ENCODE data around the gene SLC12A8.

SLC12A8 gene

DNA sequence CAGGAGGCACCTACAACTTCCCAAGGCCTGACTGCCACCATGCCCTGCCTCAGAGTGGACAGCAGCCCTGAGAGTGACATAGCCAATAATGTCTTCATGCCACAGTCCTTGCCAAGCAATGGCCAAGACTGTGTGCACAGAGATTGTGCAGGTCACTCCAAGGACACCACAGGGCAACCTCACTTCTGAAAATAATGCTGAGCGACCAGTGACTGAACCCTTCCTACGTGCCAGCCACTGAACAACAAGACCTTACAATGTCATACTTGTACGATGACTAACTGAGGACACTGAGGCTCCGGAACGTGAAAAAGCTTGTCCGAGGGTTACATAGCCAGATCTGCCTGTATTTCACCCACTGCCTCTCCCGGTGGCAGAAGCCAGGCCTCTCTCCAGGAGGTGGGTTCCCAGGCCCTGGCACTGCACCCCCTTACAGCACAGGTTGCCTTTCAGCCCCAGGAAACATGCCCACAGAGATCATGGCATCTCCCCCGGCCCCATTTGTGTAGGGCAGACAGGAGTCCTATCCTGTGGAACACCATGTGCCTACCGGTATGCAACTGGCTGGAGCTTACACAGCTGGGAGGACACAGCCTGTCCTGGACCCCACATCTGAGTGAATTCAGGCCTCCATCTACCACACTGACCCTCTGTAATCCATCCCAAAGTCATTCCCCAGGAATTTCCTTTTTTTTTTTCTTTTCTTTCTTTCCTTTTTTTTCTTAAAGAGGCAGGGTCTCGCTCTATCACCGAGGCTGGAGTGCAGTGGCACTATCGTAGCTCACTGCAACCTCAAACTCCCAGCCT, 72.3 kb downstream of the SLC12A8 start:
- no peak for DNase-seq (ENCODE audit: low read depth in 2 of 2)

DNA sequence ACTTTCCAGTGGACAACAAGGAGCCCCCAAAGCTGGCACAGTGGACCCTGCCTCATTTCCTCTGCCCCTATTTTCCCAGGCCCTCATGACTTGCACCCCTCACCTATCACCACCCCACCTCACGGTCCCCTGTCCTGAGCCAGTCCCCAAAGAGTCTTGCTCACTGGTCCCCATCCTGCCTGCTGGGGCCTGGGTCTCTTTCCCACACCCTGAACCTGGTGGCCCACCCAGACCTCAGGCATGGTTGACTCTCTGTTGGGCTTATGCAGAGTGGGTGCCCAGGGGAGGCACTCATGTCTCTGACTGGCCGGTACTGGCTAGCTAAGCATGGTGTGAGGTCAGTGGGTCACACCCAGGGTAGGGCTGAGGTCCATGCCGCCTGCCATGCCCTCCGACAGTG, 73.2 kb downstream of the SLC12A8 start:
- DNase-seq (ENCODE audit: low read depth in 2 of 2): no peak

DNA sequence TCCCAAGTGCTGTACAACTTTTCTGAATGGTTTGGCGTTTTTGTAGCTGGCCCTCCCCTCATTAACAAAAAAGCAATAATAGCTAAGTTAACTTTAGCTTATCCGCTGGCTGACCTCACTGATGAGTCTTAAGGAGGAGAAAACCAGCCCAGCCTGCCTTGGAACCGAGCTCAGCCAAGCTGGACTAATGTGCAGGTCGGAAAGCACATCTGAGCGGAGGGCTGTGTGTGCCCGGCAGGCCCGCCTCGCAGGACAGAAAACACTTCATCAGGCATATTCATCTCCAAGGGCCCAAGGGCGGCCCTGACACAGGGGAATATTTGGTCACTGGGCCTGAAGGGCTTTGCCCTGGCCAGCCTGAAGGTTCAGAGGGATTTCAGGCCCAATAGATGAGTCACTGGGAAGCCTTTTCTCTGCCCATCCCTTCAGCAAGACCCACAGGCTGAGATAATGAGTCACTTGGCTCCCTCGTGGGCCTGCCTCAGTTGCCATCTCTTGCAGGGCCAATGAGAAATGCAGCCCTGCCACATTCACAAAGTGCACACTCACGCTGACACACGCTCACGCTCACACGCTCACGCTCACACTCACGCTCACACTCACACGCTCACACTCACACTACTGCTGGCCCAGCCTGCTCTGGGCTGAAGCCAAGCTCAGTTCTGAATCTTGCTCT, 75.1 kb downstream of the SLC12A8 start:
- DNase-seq (ENCODE audit: low read depth in 2 of 2): no peak

DNA sequence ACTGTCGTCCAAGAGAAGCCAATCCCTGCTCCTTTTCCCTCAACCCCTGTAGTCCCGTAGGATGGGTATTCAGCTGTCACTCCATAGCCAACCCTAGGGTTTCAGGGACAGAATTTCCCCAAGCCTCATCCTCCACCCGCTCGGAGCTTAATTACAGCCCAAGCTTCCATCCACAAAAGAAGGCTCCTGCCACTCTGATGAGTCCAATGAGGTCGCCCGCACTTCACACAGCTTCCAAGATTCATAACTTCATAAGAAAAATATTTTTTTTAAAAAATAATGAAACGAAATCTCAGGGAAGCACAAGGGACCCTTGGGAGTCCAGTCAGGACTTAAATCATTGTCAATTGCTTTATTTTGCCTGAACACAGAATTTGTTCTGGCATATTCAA, 75.6 kb downstream of the SLC12A8 start:
- DNase-seq (ENCODE audit: low read depth in 2 of 2): no peak

DNA sequence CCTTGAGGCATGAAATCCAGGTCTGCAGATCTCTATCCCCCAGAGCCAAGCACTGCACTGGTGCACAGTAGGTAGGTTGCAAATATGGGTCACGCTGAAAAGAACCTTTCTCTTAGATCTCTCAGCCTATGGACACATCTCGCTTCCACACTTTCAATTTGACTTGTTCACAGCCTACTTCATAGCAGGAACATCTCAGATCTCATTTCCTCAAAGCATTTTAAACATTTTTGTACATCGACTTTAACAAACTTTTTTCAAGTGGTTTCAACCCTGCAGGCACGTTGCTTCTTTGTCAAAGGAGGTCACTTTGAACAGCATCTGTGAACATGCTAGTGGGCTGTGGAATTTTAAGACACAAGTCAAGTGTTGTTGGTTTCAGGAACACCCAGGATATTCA, 76.0 kb downstream of the SLC12A8 start:
- no peak for DNase-seq (ENCODE audit: low read depth in 2 of 2)

DNA sequence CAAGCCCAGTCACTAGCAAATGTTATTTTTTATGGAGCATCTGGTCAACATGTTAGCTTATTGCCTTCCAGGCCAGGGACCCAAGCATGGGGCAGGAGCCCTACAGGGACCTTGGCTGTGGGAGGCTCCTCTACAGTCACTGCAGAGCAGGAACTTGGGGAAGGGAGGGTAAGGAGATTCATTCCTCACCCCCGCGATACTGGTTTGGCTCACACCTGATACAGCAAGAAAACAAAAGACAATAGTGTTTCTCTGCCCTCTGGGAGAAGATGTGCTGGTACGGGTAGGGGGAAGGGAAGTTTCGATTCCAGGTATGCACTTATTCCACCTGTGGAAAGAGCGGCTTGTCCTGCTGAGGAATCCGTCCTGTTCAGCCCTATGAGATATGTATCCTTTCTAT, 77.6 kb downstream of the SLC12A8 start:
- no peak for DNase-seq (ENCODE audit: low read depth in 2 of 2)

DNA sequence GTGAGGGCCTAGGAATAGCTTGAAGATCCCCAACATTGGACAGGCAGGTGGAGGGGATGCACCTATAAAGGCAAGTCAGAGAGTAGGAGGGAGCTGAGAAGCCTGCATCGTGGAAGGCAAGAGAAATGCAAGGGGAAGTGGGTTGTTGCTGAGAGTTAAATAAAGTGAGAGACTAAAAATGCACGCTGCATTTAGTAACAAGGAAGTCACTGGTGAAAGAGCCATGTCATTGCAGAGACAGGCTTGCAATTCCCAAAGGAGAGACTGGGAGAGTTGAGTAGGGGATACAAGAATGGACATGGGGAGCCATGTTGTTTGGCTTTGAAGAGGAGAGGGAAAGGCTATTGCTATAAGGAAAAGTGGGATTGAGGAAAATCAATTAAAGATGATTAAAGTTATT, 79.7 kb downstream of the SLC12A8 start:
- DNase-seq (ENCODE audit: low read depth in 2 of 2): no peak

DNA sequence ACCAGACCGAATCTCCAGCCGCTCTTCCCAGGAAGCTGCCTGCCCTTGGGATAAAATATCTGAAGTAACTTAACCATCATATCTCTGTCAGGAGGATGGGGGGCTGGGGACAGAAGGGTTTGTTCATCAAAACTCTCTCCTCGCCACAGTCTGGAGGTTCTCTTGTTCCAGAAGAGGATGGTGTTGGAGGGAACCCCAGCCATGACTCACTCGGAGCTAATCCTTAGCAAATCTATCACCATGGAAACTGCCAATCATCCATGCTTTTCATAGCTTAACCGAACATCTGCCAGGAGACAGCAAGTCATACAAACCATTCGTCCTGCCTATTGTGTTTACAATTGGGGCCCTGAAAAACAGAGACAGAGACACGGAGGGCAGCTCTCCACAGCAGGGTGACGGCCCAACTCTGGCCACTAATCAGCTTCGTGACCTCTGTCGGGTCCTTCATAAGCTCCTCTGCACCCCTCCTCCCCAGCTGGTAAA, 83.0 kb downstream of the SLC12A8 start:
- DNase-seq (ENCODE audit: low read depth in 2 of 2): no peak

DNA sequence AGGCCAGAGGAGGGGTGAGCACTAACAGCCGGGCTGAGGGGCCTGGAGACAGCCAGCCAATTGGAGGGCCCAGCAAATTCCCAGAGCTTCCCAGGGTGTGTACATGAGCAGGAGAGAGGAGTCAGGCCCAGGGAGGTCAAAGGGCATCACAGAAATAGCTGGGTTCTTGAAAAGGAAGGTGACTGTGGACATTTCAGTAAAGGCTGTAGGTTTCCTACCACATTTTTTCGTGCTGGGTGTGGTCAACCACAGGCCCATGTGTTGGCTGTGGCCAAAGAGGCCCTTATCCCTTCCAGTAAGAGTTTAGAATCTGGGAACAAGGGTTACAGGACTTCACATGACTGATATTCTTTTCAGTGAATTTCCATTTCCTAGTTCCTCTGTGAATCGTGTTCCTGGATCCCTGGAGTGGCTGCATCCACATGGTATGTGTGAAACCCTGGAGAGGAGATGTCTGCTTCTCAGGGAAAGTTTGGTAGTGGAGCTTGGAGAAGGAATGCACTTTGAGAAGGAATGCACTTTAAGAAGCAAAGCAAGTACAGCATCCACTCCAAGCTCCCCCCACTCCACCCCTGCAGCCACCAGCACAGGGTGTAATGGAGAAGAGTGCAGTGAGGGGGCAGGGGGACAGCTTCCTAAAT, 83.6 kb downstream of the SLC12A8 start:
- no peak for DNase-seq (ENCODE audit: low read depth in 2 of 2)

DNA sequence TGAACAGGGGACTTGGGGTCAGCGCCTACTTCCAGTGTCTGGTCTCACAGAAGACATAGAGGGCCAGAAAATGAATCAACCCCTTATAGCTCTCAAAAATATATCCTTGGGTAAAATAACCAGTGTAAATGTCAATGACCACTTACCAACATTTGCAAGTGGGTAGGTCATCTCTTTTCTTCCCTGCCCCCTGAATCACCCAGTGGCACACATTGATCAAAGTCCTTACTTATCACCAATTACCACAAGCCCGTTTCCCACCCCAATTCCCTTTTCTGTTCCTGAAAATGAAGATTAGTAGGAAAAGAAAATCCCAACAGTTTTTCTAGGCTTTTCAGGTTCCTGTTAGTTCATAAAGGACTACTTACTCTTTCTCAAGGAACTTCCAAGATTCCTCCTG, 86.2 kb downstream of the SLC12A8 start:
- no peak for DNase-seq (ENCODE audit: low read depth in 2 of 2)

DNA sequence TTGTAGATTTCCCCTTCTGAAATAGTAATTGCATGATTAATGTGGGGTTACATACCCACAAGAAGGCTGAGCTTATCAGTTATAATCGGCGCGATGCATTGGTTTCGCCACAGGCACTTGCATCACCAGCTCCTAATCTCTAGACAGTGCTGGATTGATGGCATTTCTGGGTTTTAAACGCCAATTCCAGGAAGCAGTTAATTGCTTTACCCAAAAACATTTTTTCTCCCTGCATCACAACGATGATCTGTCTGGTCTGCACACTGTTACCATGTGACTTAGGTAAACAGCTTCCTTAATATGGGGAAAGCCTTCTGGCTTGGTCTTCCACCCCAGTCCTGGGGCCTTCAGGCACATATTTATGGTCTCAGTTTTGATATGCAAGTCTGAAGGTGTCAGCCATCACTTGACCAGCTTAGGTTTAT, 86.7 kb downstream of the SLC12A8 start:
- DNase-seq (ENCODE audit: low read depth in 2 of 2): no peak

DNA sequence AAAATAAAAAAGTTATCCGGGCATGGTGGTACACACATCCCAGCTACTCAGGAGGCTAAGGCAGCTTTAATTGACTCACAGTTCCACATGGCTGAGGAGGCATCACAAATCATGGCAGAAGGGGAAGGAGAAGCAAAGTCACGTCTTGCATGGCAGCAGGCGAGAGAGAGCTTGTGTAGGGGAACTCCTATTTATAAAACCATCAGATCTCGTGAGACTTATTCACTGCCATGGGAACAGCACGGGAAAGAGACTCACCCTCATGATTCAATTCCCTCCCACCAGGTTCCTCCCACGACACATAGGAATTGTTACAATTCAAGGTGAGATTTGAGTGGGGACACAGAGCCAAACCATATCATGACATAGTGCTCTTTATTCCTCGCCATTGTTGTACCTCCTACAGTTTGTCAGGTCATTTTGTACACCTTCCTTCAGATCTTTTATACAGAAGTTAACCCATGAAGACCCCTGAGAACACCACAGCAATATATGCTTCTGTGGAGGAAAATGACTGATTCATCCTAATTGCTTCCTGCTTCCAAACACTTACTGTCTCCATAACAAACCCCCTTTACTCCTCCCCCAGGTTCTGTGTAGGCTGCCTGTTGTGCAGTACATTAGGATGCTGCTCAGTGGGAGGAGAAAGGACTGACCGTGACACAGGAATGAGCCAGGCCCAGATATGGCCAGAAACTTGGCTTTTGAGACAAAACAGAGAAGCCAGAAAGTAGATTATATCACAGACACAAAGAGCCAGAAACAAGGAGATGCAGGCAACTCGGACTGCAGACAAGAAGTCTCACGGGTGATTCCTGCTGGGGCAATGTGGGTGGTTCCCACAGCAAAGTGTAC, 88.9 kb downstream of the SLC12A8 start:
- no peak for DNase-seq (ENCODE audit: low read depth in 2 of 2)

DNA sequence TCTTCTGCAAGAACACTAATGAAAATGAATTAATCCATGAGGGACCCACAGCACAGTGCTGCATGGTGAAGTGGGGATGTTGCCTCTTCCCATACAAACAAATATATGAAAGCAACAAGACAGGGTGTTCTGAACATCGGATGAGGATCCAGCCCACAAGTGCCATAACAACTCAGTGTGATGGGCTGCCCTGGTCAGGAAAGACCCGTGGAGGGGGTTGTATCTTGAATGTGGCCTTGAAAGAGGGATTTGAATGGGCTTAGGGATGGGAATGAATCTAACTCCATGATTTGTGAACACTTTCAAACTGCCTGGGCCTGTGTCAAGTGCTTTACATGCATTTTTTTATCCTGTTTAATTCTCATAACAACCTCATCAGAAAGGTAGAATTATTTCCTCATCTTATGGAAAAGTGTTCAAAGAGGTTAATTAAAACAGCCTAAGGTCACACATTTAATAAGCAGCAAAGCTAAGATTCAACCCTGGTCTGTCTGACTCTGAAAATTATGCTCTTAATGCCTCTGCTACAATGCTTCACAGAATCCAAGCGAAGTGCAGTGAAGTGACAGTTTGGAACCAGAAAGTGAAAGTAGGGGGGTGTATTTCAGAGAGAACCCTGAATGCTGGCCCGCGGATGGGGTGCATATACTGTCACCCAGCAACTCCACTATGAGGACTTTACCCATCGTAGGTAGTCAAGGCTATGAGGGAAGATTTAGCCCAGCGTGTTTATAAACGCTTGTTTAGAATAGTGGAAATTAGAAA, 91.1 kb downstream of the SLC12A8 start:
- no peak for DNase-seq (ENCODE audit: low read depth in 2 of 2)

DNA sequence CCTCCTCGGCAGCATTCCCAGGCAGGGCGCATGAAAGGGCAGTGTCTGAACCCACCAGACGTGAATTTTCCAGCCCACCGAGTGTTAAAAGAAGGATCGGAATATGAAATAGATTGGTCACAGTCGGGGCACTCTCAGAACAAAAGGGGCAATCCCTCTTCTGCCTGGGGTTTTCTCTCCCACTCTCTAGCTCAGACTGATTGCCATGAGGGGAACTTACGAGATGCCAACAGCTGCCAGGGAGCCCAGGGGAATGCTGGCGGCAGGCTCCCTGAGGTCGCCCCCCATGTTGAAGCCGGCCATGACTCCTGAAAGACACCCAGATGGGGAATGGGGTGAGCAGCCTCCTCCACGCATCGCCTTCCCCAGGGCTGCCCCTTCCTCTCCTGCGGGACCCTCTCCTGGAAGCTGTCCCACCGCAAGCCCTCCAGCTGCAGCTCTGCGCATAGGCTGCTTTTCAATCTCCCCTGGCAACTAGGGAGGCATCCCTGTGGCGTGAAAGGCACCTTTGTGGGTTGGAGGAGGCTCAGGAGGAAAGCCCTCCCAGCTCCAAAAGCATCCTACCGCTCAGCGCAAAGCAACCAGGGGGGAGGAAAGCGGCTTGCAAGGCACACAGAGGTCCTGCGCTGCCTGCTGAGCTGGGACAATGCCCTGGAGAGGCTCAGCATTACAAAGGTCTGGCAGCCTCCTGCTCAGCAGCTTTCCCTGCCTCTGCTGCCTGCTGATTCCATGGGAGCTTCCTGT, 92.0 kb downstream of the SLC12A8 start:
- DNase-seq (ENCODE audit: low read depth in 2 of 2): no peak

DNA sequence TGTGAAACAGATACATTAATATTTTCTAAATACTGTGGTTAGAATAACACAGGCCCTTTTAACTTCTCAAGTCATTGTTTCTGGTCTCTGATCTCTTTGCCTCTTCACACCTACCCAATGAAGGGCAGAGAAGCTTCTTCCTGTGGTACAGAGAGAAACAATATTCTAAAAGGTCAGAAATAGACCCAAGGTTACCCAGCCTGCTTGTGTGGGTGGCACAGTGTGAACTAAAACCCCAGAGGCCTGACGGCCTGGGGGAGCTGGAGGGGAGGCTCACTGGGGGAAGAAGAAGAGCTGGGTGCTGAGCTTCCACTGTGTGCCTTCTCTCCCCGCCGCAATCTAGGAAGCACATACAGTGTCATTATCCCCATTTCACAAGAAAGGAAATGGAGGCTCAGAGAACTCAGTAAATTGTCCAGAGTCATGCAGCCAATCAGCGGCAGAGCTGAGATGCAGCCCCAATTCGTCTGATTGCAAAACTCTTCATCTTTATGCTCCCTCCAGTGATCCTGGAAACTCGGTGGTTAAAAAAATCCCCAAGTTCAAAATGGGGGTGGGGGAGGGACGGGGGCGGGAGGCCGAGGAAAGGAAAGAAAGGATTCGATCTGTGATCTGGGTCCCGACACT, 92.7 kb downstream of the SLC12A8 start:
- DNase-seq (ENCODE audit: low read depth in 2 of 2): no peak

DNA sequence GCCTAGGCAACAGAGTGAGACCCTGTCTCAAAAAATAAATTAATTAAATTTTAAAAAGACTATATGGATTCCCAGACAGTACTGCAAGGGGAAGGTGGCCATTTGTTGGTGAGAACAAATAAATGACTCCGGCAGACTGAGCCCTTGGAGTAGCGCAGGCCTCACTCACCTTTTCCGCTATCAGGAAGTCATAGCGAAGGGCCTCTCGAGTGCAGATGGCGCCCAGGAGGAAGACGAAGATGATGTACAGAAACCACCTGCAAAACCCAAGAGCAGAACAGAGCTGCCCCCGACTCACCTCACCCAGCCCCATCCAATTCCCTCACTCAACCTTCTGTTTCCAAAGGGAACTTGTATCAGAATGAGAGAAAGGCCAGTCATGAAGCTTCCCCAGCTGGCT, 93.9 kb downstream of the SLC12A8 start:
- no peak for DNase-seq (ENCODE audit: low read depth in 2 of 2)

DNA sequence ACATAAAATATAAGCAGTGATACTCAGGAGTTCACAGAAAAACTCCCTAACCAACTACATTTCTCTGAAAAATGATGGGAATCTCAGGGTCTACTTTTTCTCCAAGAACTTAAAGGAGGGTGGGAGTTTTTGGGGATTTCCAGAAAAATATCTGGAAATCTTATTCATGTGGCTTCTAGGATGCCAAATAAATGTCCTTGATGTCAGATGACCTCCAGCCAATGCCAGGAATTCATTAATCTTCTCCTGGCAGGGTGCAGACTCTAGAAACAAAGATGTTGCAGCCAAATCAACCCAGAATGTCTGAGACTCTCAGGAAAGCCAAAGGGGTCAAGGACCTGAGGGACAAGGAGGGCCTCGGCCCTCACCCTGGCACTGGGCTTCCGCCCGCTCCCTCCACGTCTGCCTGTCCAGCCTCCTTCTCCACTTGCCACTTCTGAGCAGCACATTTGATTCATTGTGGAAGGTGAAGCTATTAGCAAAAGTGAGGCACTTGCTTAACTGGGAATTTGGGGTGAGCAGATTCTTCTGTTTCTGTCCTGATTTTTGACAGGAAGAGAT, 94.8 kb downstream of the SLC12A8 start:
- no peak for DNase-seq (ENCODE audit: low read depth in 2 of 2)

DNA sequence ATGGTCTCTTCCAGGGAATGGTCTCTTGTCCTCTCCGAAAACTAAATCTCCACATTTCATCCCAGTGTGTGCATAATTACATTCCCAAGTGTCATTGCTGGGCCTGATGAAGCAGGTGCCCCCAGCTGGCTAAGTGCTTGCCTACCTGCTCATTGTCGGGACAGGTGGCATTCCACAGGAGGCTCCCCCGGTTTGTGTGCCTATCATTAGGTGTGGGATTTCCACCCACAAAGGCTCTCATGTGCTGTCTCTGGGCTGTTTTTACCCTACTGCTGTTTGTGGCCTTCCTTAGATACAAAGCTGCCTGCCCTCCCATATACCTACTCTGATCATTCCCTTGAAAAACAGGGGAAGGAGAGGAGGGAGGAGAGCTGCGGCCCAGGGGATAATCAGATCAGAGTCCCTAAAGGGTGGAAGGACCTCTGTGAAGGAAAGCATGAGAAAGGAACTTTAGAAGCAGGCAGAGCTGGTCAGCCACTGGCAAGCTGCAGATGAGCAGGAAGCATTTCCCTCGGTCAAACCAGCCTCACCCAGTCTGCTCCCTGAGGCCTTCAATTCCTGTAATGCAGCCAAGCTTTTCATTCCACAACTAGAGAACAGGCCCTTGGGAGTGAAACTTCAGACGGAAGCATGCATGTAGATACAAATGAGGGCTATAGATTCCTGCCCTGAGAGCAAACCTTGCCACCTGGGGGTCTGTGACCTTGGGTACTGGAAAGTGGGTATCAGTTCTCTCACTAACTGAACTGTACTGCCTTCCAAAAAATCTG, 96.1 kb downstream of the SLC12A8 start:
- no peak for DNase-seq (ENCODE audit: low read depth in 2 of 2)

DNA sequence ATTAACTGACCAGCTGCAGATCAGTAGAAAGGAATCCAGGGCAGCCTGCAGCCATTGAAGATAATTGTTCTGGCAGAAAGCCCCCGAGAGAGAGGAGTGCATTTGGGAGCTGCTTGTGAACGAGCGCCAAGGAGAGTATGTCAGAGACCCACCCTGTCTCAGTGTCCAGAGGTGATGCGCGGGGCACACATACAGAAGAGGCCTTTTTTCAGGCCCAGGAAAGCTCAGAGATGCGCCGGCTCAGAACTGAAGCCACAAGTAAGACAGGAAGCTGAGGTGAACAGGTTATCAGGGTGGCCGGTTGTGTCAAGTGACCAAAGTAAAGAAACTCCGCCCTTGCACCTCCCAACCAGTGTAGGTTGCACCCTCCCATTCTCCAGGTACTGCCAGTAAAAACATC, 96.9 kb downstream of the SLC12A8 start:
- no peak for DNase-seq (ENCODE audit: low read depth in 2 of 2)
